ENCODE measurements around the gene KCTD21.

Gene KCTD21

DNA sequence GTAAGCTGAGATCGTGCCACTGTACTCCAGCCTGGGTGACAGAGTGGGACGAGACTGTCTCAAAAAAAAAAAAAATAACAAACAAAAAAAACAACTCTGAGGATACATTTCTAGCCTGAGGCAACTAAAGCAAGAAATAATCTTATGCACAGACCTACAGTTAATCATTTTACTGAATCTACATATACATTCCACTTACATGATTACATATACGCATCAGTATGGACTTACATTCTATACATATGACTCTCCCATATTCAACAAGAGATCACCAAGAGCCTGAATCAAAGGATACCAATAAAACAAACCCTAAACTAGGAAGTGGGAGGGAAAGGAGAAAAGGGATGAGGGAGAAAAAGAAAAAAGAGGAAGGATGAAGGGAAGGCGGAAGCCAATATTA is 50.1 kb downstream of the KCTD21 start:
- no peak for FAIRE-seq

DNA sequence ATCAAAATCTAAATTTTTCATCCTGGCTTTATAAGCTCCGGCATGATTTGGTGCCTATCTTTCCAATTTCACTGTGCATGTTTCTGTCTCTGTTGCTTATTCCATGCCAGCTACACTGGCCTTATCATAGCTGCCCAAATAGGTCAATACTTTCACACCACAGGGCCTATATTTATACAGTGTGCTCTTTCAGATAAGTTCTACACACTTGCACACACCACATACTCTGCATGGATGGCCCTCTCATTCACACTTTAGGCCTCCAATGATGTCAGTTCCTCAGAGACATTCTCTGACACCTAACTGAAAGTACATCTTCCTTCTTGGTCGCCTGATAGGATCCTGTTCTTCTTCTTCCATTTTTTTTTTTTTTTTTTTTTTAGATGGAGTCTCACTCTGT is 56.0 kb downstream of the KCTD21 start:
- no peak for FAIRE-seq

DNA sequence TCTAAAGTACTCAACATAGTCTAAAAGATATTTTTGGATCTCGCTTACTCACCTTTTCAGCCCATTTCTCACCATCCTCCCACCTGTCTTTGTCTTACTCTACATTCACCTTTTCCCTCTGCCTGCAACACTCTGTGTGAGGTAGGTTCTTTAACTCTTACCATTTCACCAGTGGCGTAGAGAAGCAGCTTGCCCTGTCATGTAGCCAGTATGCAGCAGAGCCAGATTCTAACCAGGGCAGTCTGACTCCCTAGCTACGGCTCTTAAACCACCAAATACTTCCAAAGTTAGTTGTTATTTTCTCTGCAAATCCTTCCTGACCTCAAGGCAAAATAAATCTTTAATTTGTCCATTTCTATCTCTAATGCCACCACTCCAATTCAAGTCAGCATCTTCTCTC is 56.5 kb downstream of the KCTD21 start:
- no peak for FAIRE-seq

DNA sequence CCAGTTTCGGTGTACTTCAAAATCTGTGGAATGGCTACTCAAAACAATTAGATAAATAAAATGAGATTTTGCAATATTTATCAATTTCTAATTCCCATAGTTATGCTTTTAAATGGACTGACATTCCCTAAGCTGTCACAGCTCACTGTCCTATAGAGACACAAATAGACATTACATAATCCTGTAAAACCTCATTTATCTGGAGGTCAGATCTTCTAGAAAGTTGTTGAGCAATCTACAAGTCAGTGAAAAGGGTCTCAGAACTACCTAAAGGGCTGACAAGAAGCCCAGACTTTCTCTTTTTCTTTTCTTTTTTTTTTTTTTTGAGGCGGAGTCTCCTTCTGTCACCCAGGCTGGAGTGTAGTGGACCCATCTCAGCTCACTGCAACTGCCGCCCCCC is 61.0 kb downstream of the KCTD21 start:
- no peak for FAIRE-seq

All from G401.6 (cell line).